HG03354 (cell line): ENCODE data around the gene COLEC12.
A peak's percentile ranks its signal among the peaks of the same experiment; 100 is the strongest.

Experiments used
- ATAC-seq: cut with Tn5 transposase; IDR thresholded peaks from one replicate; pipeline ENCODE4 v1.9.1; 2021; ENCODE audit warnings: mild to moderate bottlenecking; ENCODE audit not compliant: unreplicated experiment, poor library complexity, severe bottlenecking

COLEC12 gene

GRCh38 chr18:267688-268552, 232.6 kb downstream of the COLEC12 start, which contains the start of gene THOC1:
TSS of gene THOC1 (minus strand) at chr18:268047. CDS start at chr18:268019, 28 bp downstream.
- ATAC-seq, result peak; percentile 94

- ATAC-seq, result peak; percentile 37
Observed at GRCh38 chr18:267380-267687, 233.2 kb downstream of the COLEC12 start.
